HL-60 (cell line): ENCODE results near the gene GHDC.

Source experiments
- GABPA ChIP-seq: IDR thresholded peaks from 2 replicates; pipeline ENCODE4 v1.6.1; 2012; ENCODE audit warnings: low read depth
- POLR2AphosphoS5 ChIP-seq: IDR thresholded peaks from 2 replicates; pipeline ENCODE4 v1.6.1; 2012; ENCODE audit warnings: low read depth
- SPI1 ChIP-seq: IDR thresholded peaks from 2 replicates; pipeline ENCODE4 v1.6.1; 2012; ENCODE audit warnings: low read depth, mild to moderate bottlenecking, borderline replicate concordance
- TF ChIP-seq, protein P1 (sequence below): IDR thresholded peaks from one replicate; pipeline ENCODE4 v1.5.1; 2011; ENCODE audit warnings: low read length, control low read depth, inconsistent platforms; ENCODE audit not compliant: insufficient read depth
- TF ChIP-seq, protein P2 (sequence below): IDR thresholded peaks from 2 replicates; pipeline ENCODE4 v1.6.1; 2012; ENCODE audit warnings: low read depth; ENCODE audit not compliant: insufficient replicate concordance

DNA sequence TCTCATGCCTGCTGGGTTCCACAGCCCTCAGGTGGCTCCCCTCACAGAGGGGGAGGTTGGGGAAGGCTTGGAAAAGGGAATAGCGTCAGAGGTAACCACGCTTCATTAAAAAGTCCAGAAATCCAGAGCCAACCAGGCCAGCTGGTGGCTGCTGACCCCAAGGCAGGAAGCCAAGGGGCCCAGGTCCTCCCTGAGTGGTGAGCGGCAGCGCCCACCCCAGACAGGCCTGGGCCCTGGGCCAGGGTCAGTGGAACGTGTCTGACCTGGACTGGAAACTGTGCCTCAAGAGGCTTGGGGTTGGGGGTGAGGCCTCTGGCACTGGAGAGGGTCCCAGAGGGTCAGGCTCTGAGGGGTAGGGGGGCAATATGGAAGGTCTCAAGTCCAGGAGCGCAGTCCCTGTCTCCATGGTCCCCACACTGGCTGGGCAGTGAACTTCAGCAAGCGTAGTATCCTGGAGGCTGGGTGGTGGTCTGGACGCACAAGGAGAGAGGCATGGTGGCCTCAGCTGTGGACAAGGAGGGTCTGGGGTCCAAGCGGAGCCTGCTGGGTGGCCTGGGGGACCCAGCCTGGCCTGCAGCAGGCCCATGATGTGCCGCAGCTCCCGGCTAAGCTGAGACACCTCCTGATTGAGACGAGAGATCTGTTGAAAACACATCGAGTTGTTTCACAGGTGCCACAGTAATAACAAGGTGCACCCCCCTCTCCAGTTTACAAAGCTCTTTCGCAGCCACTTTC lies 34.3 kb downstream of the GHDC start:
- TF ChIP-seq POLR2AphosphoS5 = no peak
- TF ChIP-seq, protein P1, sequence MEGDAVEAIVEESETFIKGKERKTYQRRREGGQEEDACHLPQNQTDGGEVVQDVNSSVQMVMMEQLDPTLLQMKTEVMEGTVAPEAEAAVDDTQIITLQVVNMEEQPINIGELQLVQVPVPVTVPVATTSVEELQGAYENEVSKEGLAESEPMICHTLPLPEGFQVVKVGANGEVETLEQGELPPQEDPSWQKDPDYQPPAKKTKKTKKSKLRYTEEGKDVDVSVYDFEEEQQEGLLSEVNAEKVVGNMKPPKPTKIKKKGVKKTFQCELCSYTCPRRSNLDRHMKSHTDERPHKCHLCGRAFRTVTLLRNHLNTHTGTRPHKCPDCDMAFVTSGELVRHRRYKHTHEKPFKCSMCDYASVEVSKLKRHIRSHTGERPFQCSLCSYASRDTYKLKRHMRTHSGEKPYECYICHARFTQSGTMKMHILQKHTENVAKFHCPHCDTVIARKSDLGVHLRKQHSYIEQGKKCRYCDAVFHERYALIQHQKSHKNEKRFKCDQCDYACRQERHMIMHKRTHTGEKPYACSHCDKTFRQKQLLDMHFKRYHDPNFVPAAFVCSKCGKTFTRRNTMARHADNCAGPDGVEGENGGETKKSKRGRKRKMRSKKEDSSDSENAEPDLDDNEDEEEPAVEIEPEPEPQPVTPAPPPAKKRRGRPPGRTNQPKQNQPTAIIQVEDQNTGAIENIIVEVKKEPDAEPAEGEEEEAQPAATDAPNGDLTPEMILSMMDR = no peak
- TF ChIP-seq, protein P2, sequence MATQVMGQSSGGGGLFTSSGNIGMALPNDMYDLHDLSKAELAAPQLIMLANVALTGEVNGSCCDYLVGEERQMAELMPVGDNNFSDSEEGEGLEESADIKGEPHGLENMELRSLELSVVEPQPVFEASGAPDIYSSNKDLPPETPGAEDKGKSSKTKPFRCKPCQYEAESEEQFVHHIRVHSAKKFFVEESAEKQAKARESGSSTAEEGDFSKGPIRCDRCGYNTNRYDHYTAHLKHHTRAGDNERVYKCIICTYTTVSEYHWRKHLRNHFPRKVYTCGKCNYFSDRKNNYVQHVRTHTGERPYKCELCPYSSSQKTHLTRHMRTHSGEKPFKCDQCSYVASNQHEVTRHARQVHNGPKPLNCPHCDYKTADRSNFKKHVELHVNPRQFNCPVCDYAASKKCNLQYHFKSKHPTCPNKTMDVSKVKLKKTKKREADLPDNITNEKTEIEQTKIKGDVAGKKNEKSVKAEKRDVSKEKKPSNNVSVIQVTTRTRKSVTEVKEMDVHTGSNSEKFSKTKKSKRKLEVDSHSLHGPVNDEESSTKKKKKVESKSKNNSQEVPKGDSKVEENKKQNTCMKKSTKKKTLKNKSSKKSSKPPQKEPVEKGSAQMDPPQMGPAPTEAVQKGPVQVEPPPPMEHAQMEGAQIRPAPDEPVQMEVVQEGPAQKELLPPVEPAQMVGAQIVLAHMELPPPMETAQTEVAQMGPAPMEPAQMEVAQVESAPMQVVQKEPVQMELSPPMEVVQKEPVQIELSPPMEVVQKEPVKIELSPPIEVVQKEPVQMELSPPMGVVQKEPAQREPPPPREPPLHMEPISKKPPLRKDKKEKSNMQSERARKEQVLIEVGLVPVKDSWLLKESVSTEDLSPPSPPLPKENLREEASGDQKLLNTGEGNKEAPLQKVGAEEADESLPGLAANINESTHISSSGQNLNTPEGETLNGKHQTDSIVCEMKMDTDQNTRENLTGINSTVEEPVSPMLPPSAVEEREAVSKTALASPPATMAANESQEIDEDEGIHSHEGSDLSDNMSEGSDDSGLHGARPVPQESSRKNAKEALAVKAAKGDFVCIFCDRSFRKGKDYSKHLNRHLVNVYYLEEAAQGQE = no peak
- no peak for TF ChIP-seq GABPA
- TF ChIP-seq SPI1 = no peak
